Measurements from ENCODE around the gene IRX3.

The IRX3 gene

GRCh38 chr16:54286366-54287130, at the start of gene IRX3:
IRX3 (minus strand) TSS chr16:54286787; CDS start chr16:54286050, 737 bp downstream.
- peak; percentile 83 for DNase-seq

GRCh38 chr16:54335230-54335629, 48.6 kb upstream of the IRX3 start:
- DNase-seq = no peak

- DNase-seq = no peak
Measured at GRCh38 chr16:54334208-54334607, 47.6 kb upstream of the IRX3 start.

GRCh38 chr16:54331241-54332002, 44.8 kb upstream of the IRX3 start:
- no peak for DNase-seq

GRCh38 chr16:54327609-54328008, 41.0 kb upstream of the IRX3 start:
- DNase-seq = no peak

GRCh38 chr16:54326266-54326662, 39.7 kb upstream of the IRX3 start:
- no peak for DNase-seq

- no peak for DNase-seq
Measured at GRCh38 chr16:54325616-54326265, 39.2 kb upstream of the IRX3 start.

- DNase-seq = no peak
Measured at GRCh38 chr16:54324716-54325115, 38.1 kb upstream of the IRX3 start.

- no peak for DNase-seq
Measured at GRCh38 chr16:54320697-54321340, 34.2 kb upstream of the IRX3 start.

GRCh38 chr16:54318941-54319340, 32.4 kb upstream of the IRX3 start:
- DNase-seq = no peak

GRCh38 chr16:54317101-54317611, 30.6 kb upstream of the IRX3 start:
- DNase-seq = no peak

GRCh38 chr16:54316095-54316889, 29.7 kb upstream of the IRX3 start:
- no peak for DNase-seq

- no peak for DNase-seq
Measured at GRCh38 chr16:54313789-54314188, 27.2 kb upstream of the IRX3 start.

- DNase-seq = no peak
Measured at GRCh38 chr16:54312502-54312991, 26.0 kb upstream of the IRX3 start.

GRCh38 chr16:54309341-54309740, 22.8 kb upstream of the IRX3 start:
- DNase-seq = no peak

- no peak for DNase-seq
Measured at GRCh38 chr16:54305080-54305479, 18.5 kb upstream of the IRX3 start.

GRCh38 chr16:54303613-54304012, 17.0 kb upstream of the IRX3 start:
- DNase-seq = no peak

- no peak for DNase-seq
Measured at GRCh38 chr16:54297154-54297553, 10.6 kb upstream of the IRX3 start.

- no peak for DNase-seq
Measured at GRCh38 chr16:54296543-54296942, 10.0 kb upstream of the IRX3 start.

- DNase-seq = no peak
Measured at GRCh38 chr16:54291656-54292487, 5.3 kb upstream of the IRX3 start.

Measured in DMS153 (cell line).